Activated B cell treated with CpG ODN at 0.5 μM for 24 hours (primary cell): ENCODE measurements around the gene NRXN3. TPM values are rescaled to one million over a fixed set of nuclear protein-coding genes. Genes with fewer than 3 reads are reported as not detected.

Source experiments
- ATAC-seq: fragments of 200-7000 bp; cut with Tn5 transposase; one replicate; pipeline ENCODE4 v1.10.0; 2021; ENCODE audit warnings: low read depth, mild to moderate bottlenecking, moderate library complexity
- CTCF ChIA-PET: fragments of 350-600 bp; sonication (Branson Sonifier 250); formaldehyde crosslinking; loops from one replicate; lab custom pipeline; 2021; ENCODE audit warnings: antibody characterized with exemption; lab: Charles Lee
- POLR2A ChIA-PET: fragments of 350-600 bp; sonication (Branson Sonifier 250); formaldehyde crosslinking; loops from one replicate; lab custom pipeline; 2021; ENCODE audit warnings: antibody characterized with exemption; lab: Charles Lee
- DNase-seq: peaks from one replicate; pipeline ENCODE4 v3.0.0; 2022
- H3K27ac Mint-ChIP-seq: one replicate; pipeline ENCODE4 v1.8.0; 2020; ENCODE audit warnings: mixed read lengths
- H3K27me3 Mint-ChIP-seq: one replicate; pipeline ENCODE4 v1.8.0; 2021; ENCODE audit warnings: mixed read lengths
- H3K36me3 Mint-ChIP-seq: one replicate; pipeline ENCODE4 v1.8.0; 2021; ENCODE audit warnings: low read depth, mixed read lengths
- H3K4me1 Mint-ChIP-seq: one replicate; pipeline ENCODE4 v1.8.0; 2021; ENCODE audit warnings: mixed read lengths
- H3K4me3 Mint-ChIP-seq: one replicate; pipeline ENCODE4 v1.8.0; 2020; ENCODE audit warnings: mild to moderate bottlenecking, mixed read lengths
- H3K9me3 Mint-ChIP-seq: one replicate; pipeline ENCODE4 v1.8.0; 2020; ENCODE audit warnings: mixed read lengths
- intact Hi-C: fragments of 100-400 bp; cut with micrococcal nuclease; formaldehyde crosslinking; loops from one replicate; pipeline ENCODE4 v1.15.1; 2024
- total RNA-seq: library from RNA; stranded (reverse); gene quantifications from 2 replicates; pipeline ENCODE4 v1.2.3, GENCODE V29; 2022
- TF ChIP-seq, protein P1 (sequence below): fragments of 200-600 bp; IDR thresholded peaks from one replicate; pipeline ENCODE4 v1.8.0; 2022; ENCODE audit warnings: antibody characterized with exemption, mild to moderate bottlenecking

NRXN3 gene
- total RNA-seq, 1 donor from 2014 or later, result not detected

DNA sequence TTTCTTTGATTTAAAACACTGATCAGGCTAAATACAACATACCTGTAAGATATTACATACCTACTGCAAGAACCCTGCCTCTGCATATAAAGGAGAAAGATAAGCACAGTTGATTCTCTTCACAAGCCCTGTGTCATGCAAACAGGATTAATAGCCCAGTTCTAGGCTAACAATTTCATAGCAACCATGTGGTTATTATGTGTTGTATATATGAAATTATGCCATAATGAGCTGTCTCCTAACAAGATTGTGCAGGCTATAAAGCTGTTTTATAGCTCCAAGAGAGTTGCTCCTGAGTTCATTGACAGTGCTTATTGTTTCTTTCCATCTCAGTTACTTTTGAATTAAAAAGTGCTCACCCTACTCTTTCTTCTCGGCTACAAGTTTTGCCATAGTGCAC lies 1431.9 kb downstream of the NRXN3 start:
- H3K27ac Mint-ChIP-seq, result no peak overlapping the region
- no peaks in the 10 kb centered on the region for H3K4me1 Mint-ChIP-seq
- H3K36me3 Mint-ChIP-seq, result no peaks in the 10 kb centered on the region
- POLR2A ChIA-PET, result no interaction called here
- no peak overlapping the region for H3K4me3 Mint-ChIP-seq
- CTCF ChIA-PET, result no interaction called here
- intact Hi-C loops, result no loop called here
- no peaks in the 10 kb centered on the region for H3K27me3 Mint-ChIP-seq
- no peak for ATAC-seq
- H3K9me3 Mint-ChIP-seq, result peaks cover 2% of the 10 kb centered on the region
- no peak for DNase-seq
- TF ChIP-seq, protein P1, sequence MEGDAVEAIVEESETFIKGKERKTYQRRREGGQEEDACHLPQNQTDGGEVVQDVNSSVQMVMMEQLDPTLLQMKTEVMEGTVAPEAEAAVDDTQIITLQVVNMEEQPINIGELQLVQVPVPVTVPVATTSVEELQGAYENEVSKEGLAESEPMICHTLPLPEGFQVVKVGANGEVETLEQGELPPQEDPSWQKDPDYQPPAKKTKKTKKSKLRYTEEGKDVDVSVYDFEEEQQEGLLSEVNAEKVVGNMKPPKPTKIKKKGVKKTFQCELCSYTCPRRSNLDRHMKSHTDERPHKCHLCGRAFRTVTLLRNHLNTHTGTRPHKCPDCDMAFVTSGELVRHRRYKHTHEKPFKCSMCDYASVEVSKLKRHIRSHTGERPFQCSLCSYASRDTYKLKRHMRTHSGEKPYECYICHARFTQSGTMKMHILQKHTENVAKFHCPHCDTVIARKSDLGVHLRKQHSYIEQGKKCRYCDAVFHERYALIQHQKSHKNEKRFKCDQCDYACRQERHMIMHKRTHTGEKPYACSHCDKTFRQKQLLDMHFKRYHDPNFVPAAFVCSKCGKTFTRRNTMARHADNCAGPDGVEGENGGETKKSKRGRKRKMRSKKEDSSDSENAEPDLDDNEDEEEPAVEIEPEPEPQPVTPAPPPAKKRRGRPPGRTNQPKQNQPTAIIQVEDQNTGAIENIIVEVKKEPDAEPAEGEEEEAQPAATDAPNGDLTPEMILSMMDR, result no peak

DNA sequence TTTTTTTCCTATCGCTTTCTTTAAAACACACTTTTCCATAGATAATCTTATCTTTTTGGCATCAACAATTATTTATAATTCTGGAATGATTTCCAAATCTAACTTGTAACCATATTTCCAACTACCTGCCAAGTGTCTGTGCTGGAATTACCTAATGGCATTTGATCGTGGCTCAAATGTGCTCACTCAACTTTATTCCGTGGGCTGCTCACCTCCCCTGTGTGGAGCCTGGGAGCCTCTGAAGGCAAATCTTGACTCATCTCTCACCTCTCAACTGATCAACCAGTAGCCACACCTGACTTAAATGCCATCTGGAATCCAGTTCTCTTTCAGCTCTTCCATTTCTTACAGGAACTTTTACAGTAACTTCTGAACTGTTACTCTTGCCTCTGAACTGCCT lies 1432.6 kb downstream of the NRXN3 start:
- Mint-ChIP-seq H3K4me1 (no peaks in the 10 kb centered on the region), H3K4me3 (no peak overlapping the region), H3K36me3 (no peaks in the 10 kb centered on the region), H3K27me3 (no peaks in the 10 kb centered on the region), H3K9me3 (peaks cover 2% of the 10 kb centered on the region), H3K27ac (no peak overlapping the region)
- no peak for ATAC-seq
- intact Hi-C loops, result no loop called here
- ChIA-PET CTCF (no interaction called here), POLR2A (no interaction called here)
- no peak for DNase-seq
- TF ChIP-seq, protein P1, result no peak

GRCh38 chr14:79605849-79606248 lies 1435.7 kb downstream of the NRXN3 start:
- Mint-ChIP-seq H3K27ac (no peak overlapping the region), H3K36me3 (no peaks in the 10 kb centered on the region), H3K4me3 (no peak overlapping the region), H3K27me3 (no peaks in the 10 kb centered on the region), H3K4me1 (no peaks in the 10 kb centered on the region), H3K9me3 (no peaks in the 10 kb centered on the region)
- DNase-seq (no peak), ATAC-seq (no peak)
- TF ChIP-seq, protein P1, result no peak
- ChIA-PET CTCF (no interaction called here), POLR2A (no interaction called here)
- intact Hi-C loops, result no loop called here

DNA sequence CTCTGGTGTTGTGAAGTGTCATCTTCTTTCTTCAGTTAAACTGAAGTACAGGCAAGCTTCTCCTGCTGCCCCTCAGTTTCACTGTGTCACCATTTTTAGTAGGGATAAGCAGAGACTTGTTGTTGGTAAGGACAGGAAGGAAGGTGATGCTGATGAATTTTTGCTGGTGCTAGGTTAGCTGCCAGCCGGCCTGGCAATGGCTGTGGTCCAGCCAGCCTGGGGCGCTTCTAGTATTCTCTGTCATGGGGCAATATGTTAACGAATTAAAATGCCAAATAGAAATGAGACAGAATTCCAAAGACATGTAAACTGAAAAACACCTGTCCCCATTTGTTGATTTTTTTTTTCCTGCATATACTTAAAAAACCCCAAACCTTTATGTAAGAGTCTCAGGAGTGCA lies 1438.3 kb downstream of the NRXN3 start:
- Mint-ChIP-seq H3K27me3 (no peaks in the 10 kb centered on the region), H3K27ac (no peak overlapping the region), H3K36me3 (no peaks in the 10 kb centered on the region), H3K9me3 (no peaks in the 10 kb centered on the region), H3K4me1 (no peaks in the 10 kb centered on the region), H3K4me3 (no peak overlapping the region)
- DNase-seq, result no peak
- ChIA-PET POLR2A (no interaction called here), CTCF (no interaction called here)
- TF ChIP-seq, protein P1, result no peak
- intact Hi-C loops, result no loop called here
- ATAC-seq, result no peak

GRCh38 chr14:79613625-79614024 lies 1443.5 kb downstream of the NRXN3 start:
- intact Hi-C loops, result no loop called here
- no peak overlapping the region for H3K27ac Mint-ChIP-seq
- no peaks in the 10 kb centered on the region for H3K36me3 Mint-ChIP-seq
- no peak for ATAC-seq
- H3K4me3 Mint-ChIP-seq, result no peak overlapping the region
- TF ChIP-seq, protein P1, result no peak
- peaks cover 9% of the 10 kb centered on the region for H3K9me3 Mint-ChIP-seq
- CTCF ChIA-PET, result no interaction called here
- H3K4me1 Mint-ChIP-seq, result no peaks in the 10 kb centered on the region
- POLR2A ChIA-PET, result no interaction called here
- DNase-seq, result no peak
- H3K27me3 Mint-ChIP-seq, result no peaks in the 10 kb centered on the region
